ENCODE measurements around the gene KCNMA1. TPM values are rescaled to one million over a fixed set of nuclear protein-coding genes. Genes with fewer than 3 reads are reported as not detected.

Gene KCNMA1
- total and polyA plus RNA-seq, 3 donors from 2014 or later: 13.6 to 36.1 (median 24.7) TPM

- TF ChIP-seq, protein P1, sequence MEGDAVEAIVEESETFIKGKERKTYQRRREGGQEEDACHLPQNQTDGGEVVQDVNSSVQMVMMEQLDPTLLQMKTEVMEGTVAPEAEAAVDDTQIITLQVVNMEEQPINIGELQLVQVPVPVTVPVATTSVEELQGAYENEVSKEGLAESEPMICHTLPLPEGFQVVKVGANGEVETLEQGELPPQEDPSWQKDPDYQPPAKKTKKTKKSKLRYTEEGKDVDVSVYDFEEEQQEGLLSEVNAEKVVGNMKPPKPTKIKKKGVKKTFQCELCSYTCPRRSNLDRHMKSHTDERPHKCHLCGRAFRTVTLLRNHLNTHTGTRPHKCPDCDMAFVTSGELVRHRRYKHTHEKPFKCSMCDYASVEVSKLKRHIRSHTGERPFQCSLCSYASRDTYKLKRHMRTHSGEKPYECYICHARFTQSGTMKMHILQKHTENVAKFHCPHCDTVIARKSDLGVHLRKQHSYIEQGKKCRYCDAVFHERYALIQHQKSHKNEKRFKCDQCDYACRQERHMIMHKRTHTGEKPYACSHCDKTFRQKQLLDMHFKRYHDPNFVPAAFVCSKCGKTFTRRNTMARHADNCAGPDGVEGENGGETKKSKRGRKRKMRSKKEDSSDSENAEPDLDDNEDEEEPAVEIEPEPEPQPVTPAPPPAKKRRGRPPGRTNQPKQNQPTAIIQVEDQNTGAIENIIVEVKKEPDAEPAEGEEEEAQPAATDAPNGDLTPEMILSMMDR (IDR thresholded peaks at IDR 0.05): no peak
- TF ChIP-seq POLR2A (IDR thresholded peaks at IDR 0.05): no peak
- no peaks in the 10 kb centered on the region for H3K9me3 ChIP-seq
- intact Hi-C loops (cut with DNase I; ENCODE audit: low total_unique reads): no loop called here
- no peak overlapping the region for H3K4me3 ChIP-seq
- no peaks in the 10 kb centered on the region for H3K27me3 ChIP-seq
- no peak overlapping the region for H3K27ac ChIP-seq
- H3K36me3 ChIP-seq (ENCODE audit: low read depth, missing control alignments): no peaks in the 10 kb centered on the region
- 86 to 98% methylated on average over 7 of the region's 7 CpGs for WGBS, 2 donors
- no peaks in the 10 kb centered on the region for H3K4me1 ChIP-seq
- no peak for DNase-seq
Measured at GRCh38 chr10:77474386-77474785, 163.2 kb downstream of the KCNMA1 start.

GRCh38 chr10:77472146-77472545, 165.5 kb downstream of the KCNMA1 start:
- intact Hi-C loops (cut with DNase I; ENCODE audit: low total_unique reads): no loop called here
- H3K27ac ChIP-seq: no peak overlapping the region

DNA sequence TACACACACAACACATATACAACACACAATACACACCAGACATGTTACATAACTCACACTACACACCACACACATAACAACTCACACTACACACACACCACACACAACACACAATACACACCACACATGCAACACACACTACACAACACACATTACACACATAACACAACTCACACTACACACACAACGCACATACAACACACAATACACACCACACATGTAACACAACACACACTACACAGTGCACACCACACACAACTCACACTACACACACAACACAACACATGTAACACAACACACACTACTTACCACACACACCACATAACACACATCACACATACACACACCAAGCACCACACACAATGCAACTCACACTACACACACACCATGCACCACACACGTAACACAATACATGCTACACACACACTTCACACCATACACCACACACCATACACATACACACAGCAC, 166.5 kb downstream of the KCNMA1 start:
- Histone ChIP-seq H3K9me3 (no peaks in the 10 kb centered on the region), H3K27me3 (no peaks in the 10 kb centered on the region), H3K4me3 (no peak overlapping the region), H3K36me3 (ENCODE audit: low read depth, missing control alignments) (no peaks in the 10 kb centered on the region), H3K4me1 (peaks cover 4% of the 10 kb centered on the region), H3K27ac (no peak overlapping the region)
- no peak for DNase-seq
- WGBS, 2 donors: 86 to 98% methylated on average over 2 of the region's 2 CpGs
- intact Hi-C loops (cut with DNase I; ENCODE audit: low total_unique reads): no loop called here
- TF ChIP-seq, protein P1 (IDR thresholded peaks at IDR 0.05): no peak
- no peak for TF ChIP-seq POLR2A (IDR thresholded peaks at IDR 0.05)

More at GRCh38 chr10:77472146-77472545, 165.5 kb downstream of the KCNMA1 start:
- Histone ChIP-seq H3K27me3 (no peaks in the 10 kb centered on the region), H3K36me3 (ENCODE audit: low read depth, missing control alignments) (no peaks in the 10 kb centered on the region), H3K4me1 (peaks cover 4% of the 10 kb centered on the region), H3K4me3 (no peak overlapping the region), H3K9me3 (no peaks in the 10 kb centered on the region)
- TF ChIP-seq POLR2A (IDR thresholded peaks at IDR 0.05): no peak
- TF ChIP-seq, protein P1 (IDR thresholded peaks at IDR 0.05): no peak
- WGBS, 2 donors: 89 to 97% methylated on average over 2 of the region's 2 CpGs
- no peak for DNase-seq

GRCh38 chr10:77467422-77467963, 170.1 kb downstream of the KCNMA1 start:
- Histone ChIP-seq H3K27me3 (no peaks in the 10 kb centered on the region), H3K27ac (no peak overlapping the region), H3K9me3 (no peaks in the 10 kb centered on the region), H3K4me1 (peaks cover 4% of the 10 kb centered on the region), H3K4me3 (no peak overlapping the region), H3K36me3 (ENCODE audit: low read depth, missing control alignments) (no peaks in the 10 kb centered on the region)
- intact Hi-C loops (cut with DNase I; ENCODE audit: low total_unique reads): no loop called here
- DNase-seq: no peak
- WGBS, 2 donors: 48% methylated on average over 4 to 6 of the region's 6 CpGs
- no peak for TF ChIP-seq POLR2A (IDR thresholded peaks at IDR 0.05)
- TF ChIP-seq, protein P1 (IDR thresholded peaks at IDR 0.05): no peak
